Right lobe of liver (tissue), 4 donors: ENCODE measurements around the gene SLCO2A1.

Experiments used
- POLR2A ChIP-seq: fragments of 450-650 bp; IDR thresholded peaks from one replicate; pipeline ENCODE4 v1.6.1; 2017; ENCODE audit warnings: antibody characterized with exemption, mild to moderate bottlenecking
- TF ChIP-seq, protein P1 (sequence below), 4 donors: fragments of 200-600 bp in 3 of 4; fragments of 450-650 bp in 1 of 4; IDR thresholded peaks; one replicate each; pipeline versions ENCODE4 v1.5.1 to v1.8.0; 2016 to 2022; ENCODE audit warnings: antibody characterized with exemption in 4 of 4, mild to moderate bottlenecking in 2 of 4
- donor health status: DM: no; HTN: no; CAD: no.
- donor health status: DM: no; HTN: no; CAD: no.
- donor health status: DM: no; HTN: yes; CAD: no.

DNA sequence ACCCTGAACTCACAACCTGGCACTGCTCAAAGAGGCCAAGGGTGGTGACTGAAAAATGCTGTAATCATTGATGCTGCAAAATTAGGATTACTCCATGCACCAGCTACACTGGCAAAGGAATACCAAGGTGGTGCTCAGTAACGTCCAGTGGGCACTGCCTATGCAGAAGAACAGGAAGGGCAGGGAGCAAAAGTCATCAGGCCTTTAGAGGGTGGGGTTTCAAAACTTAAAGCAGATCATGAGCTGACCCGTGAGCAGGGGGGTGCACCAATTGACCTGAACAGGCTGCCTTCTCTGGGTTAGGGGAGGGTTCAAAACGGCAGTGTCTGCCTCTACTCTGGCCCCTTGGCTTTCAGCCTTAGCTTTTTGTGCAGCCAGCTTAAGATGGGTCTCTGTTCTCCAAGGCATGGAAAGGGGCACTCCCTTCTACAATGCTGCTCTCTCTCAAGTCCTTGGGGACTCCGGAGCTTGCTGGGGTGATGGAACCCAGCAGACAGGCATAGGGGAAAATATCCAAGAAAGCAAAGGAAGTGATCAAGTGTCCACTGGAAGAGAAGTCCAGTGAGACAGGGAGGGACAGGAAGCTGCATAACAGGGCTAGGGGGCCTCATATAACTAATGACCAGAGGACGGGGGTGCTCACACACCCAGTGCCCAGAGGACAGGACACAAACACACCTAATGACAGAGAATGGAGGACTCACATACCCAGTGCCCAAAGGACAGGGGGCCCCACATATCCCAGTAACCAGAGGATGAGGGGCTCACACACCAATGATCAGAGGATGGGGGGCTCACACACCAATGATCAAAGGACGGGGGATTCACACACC lies 145.5 kb downstream of the SLCO2A1 start:
- TF ChIP-seq, protein P1, sequence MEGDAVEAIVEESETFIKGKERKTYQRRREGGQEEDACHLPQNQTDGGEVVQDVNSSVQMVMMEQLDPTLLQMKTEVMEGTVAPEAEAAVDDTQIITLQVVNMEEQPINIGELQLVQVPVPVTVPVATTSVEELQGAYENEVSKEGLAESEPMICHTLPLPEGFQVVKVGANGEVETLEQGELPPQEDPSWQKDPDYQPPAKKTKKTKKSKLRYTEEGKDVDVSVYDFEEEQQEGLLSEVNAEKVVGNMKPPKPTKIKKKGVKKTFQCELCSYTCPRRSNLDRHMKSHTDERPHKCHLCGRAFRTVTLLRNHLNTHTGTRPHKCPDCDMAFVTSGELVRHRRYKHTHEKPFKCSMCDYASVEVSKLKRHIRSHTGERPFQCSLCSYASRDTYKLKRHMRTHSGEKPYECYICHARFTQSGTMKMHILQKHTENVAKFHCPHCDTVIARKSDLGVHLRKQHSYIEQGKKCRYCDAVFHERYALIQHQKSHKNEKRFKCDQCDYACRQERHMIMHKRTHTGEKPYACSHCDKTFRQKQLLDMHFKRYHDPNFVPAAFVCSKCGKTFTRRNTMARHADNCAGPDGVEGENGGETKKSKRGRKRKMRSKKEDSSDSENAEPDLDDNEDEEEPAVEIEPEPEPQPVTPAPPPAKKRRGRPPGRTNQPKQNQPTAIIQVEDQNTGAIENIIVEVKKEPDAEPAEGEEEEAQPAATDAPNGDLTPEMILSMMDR (IDR thresholded peaks at IDR 0.05): no peak
- TF ChIP-seq POLR2A: no peak
